H9 (cell line): ENCODE data around the gene FAM13B. TPM values are rescaled to one million over a fixed set of nuclear protein-coding genes. Genes with fewer than 3 reads are reported as not detected.

Source experiments
- DNase-seq: peaks from one replicate; pipeline ENCODE4 v3.0.0-alpha.2; 2017
- H2AFZ ChIP-seq: one replicate; pipeline ENCODE4 v1.6.1; 2013; ENCODE audit warnings: mild to moderate bottlenecking, low read length, control low read depth, moderate library complexity
- H2AK5ac ChIP-seq: 2 replicates; pipeline ENCODE4 v1.6.1; 2013; ENCODE audit warnings: low read length, control low read depth, mixed read lengths; ENCODE audit not compliant: insufficient read length
- H2BK120ac ChIP-seq: one replicate; pipeline ENCODE4 v1.6.1; 2013; ENCODE audit warnings: low read depth, mild to moderate bottlenecking, low read length, control low read depth, inconsistent platforms; ENCODE audit not compliant: poor library complexity, severe bottlenecking
- H2BK12ac ChIP-seq: 2 replicates; pipeline ENCODE4 v1.6.1; 2013; ENCODE audit warnings: low read length, control low read depth, mixed read lengths, low read depth; ENCODE audit not compliant: insufficient read length
- H2BK15ac ChIP-seq: 2 replicates; pipeline ENCODE4 v1.6.1; 2013; ENCODE audit warnings: low read depth, low read length, control low read depth
- H2BK20ac ChIP-seq: one replicate; pipeline ENCODE4 v1.6.1; 2013; ENCODE audit warnings: low read depth, mild to moderate bottlenecking, low read length, control low read depth, inconsistent platforms; ENCODE audit not compliant: poor library complexity, severe bottlenecking
- H2BK5ac ChIP-seq: 2 replicates; pipeline ENCODE4 v1.6.1; 2013; ENCODE audit warnings: low read length, control low read depth, mixed read lengths; ENCODE audit not compliant: insufficient read length
- H3K14ac ChIP-seq: 2 replicates; pipeline ENCODE4 v1.6.1; 2013; ENCODE audit warnings: low read length, control low read depth; ENCODE audit not compliant: insufficient read depth
- H3K18ac ChIP-seq: 2 replicates; pipeline ENCODE4 v1.6.1; 2013; ENCODE audit warnings: low read depth, mild to moderate bottlenecking, mixed read lengths, low read length, control low read depth; ENCODE audit not compliant: insufficient read length
- H3K23ac ChIP-seq: 2 replicates; pipeline ENCODE4 v1.6.1; 2013; ENCODE audit warnings: low read length, control low read depth, mixed read lengths, low read depth; ENCODE audit not compliant: insufficient read length
- H3K23me2 ChIP-seq: 2 replicates; pipeline ENCODE4 v1.6.1; 2013; ENCODE audit warnings: low read depth, mild to moderate bottlenecking, mixed read lengths, low read length, control low read depth; ENCODE audit not compliant: insufficient read length, poor library complexity, severe bottlenecking
- H3K27ac ChIP-seq: 2 replicates; pipeline ENCODE4 v1.5.1; 2013; ENCODE audit warnings: low read length, control low read depth, mixed read lengths, low read depth; ENCODE audit not compliant: insufficient read length
- H3K27me3 ChIP-seq: 2 replicates; pipeline ENCODE4 v1.6.1; 2013; ENCODE audit warnings: low read length, control low read depth, inconsistent platforms; ENCODE audit not compliant: insufficient read depth
- H3K4ac ChIP-seq: 2 replicates; pipeline ENCODE4 v1.6.1; 2013; ENCODE audit warnings: low read depth, mild to moderate bottlenecking, control low read depth, inconsistent platforms, low read length, moderate library complexity
- H3K4me1 ChIP-seq: 2 replicates; pipeline ENCODE4 v1.6.1; 2013; ENCODE audit warnings: low read length, control low read depth, inconsistent platforms; ENCODE audit not compliant: insufficient read depth
- H3K4me2 ChIP-seq: 2 replicates; pipeline ENCODE4 v1.6.1; 2013; ENCODE audit warnings: low read length, control low read depth, mixed read lengths; ENCODE audit not compliant: insufficient read length, insufficient read depth
- H3K56ac ChIP-seq: 2 replicates; pipeline ENCODE4 v1.6.1; 2013; ENCODE audit warnings: low read depth, mild to moderate bottlenecking, mixed read lengths, low read length, control low read depth; ENCODE audit not compliant: insufficient read length
- H3K79me1 ChIP-seq: 2 replicates; pipeline ENCODE4 v1.6.1; 2013; ENCODE audit warnings: low read depth, mild to moderate bottlenecking, moderate library complexity, low read length, control low read depth, inconsistent platforms; ENCODE audit not compliant: insufficient read depth, poor library complexity, severe bottlenecking
- H3K79me2 ChIP-seq: 2 replicates; pipeline ENCODE4 v1.6.1; 2013; ENCODE audit warnings: low read length, control low read depth, inconsistent platforms; ENCODE audit not compliant: insufficient read depth
- H3K9ac ChIP-seq: 2 replicates; pipeline ENCODE4 v1.6.1; 2013; ENCODE audit warnings: low read length, control low read depth, mixed read lengths; ENCODE audit not compliant: insufficient read length; ENCODE audit errors: extremely low read depth
- H3K9me3 ChIP-seq: one replicate; pipeline ENCODE4 v1.6.1; 2013; ENCODE audit warnings: low read depth, low read length, inconsistent platforms; ENCODE audit not compliant: control insufficient read depth
- H3T11ph ChIP-seq: one replicate; pipeline ENCODE4 v1.6.1; 2013; ENCODE audit warnings: mild to moderate bottlenecking, low read length, control low read depth, inconsistent platforms
- H4K20me1 ChIP-seq: one replicate; pipeline ENCODE4 v1.6.1; 2013; ENCODE audit not compliant: control insufficient read depth, insufficient read length, insufficient read depth
- H4K5ac ChIP-seq: 2 replicates; pipeline ENCODE4 v1.6.1; 2013; ENCODE audit warnings: low read depth, mild to moderate bottlenecking, mixed read lengths, low read length, control low read depth; ENCODE audit not compliant: insufficient read length
- H4K8ac ChIP-seq: replicated peaks from 2 replicates; pipeline ENCODE4 v1.6.1; 2013; ENCODE audit warnings: low read length, control low read depth, mixed read lengths, low read depth; ENCODE audit not compliant: insufficient read length
- H4K91ac ChIP-seq: 2 replicates; pipeline ENCODE4 v1.6.1; 2013; ENCODE audit warnings: low read depth, mild to moderate bottlenecking, moderate library complexity, mixed read lengths, low read length, control low read depth; ENCODE audit not compliant: insufficient read length
- H3K27ac Mint-ChIP-seq, 3 experiments: 2 replicates in 2 of 3; 3 replicates in 1 of 3; pipeline ENCODE4 v1.8.0; 2020 to 2021; ENCODE audit warnings: mixed read lengths in 3 of 3, mild to moderate bottlenecking in 1 of 3, moderate library complexity in 1 of 3
- H3K27me3 Mint-ChIP-seq: 2 replicates; pipeline ENCODE4 v1.8.0; 2021; ENCODE audit warnings: low read depth, mild to moderate bottlenecking, moderate library complexity, mixed read lengths
- H3K36me3 Mint-ChIP-seq, 3 experiments: 2 replicates in 2 of 3; 3 replicates in 1 of 3; pipeline ENCODE4 v1.8.0; 2020 to 2021; ENCODE audit warnings: low read depth in 3 of 3, mixed read lengths in 3 of 3; ENCODE audit not compliant: insufficient read depth in 1 of 3
- H3K4me1 Mint-ChIP-seq, 2 experiments: 2 replicates each; pipeline ENCODE4 v1.8.0; 2020; ENCODE audit warnings: mixed read lengths in 2 of 2
- H3K4me3 Mint-ChIP-seq, 2 experiments: 2 replicates in 1 of 2; 3 replicates in 1 of 2; pipeline ENCODE4 v1.8.0; 2020 to 2021; ENCODE audit warnings: mild to moderate bottlenecking in 2 of 2, mixed read lengths in 2 of 2, moderate library complexity in 1 of 2
- H3K9me3 Mint-ChIP-seq, 2 experiments: 2 replicates in 1 of 2; 3 replicates in 1 of 2; pipeline ENCODE4 v1.8.0; 2020; ENCODE audit warnings: mild to moderate bottlenecking in 2 of 2, mixed read lengths in 2 of 2, moderate library complexity in 1 of 2
- CTCF ChIP-seq: fragments of 200-600 bp; sonication (generic); conservative IDR thresholded peaks from 3 replicates; pipeline ENCODE4 v1.8.0; 2021; ENCODE audit warnings: antibody characterized with exemption, mild to moderate bottlenecking
- WGBS: extraction: QIAGEN DNeasy Blood & Tissue Kit; methylation state at CpG from one replicate; pipeline ENCODE4 v1.1.7; 2013; ENCODE audit warnings: missing lambda C conversion rate, low lambda C conversion rate, mixed read lengths; ENCODE audit not compliant: insufficient read length; ENCODE audit errors: extremely low coverage; 5-methylcytosine and 5-hydroxymethylcytosine counted together
- total RNA-seq: library from RNA; stranded (reverse); gene quantifications from 2 replicates; pipeline ENCODE4 v1.2.1, GENCODE V29; 2021

Gene FAM13B
- total RNA-seq, 1 experiment from 2014 or later, result 23.0 TPM

- Histone ChIP-seq H2BK12ac (no peak overlapping the region), H3K79me2 (no peaks in the 10 kb centered on the region), H3K27me3 (no peaks in the 10 kb centered on the region), H3K4me2 (no peak overlapping the region), H4K5ac (no peak overlapping the region), H3K9ac (no peak overlapping the region), H3K9me3 (no peaks in the 10 kb centered on the region), H3T11ph (no peak overlapping the region), H3K27ac (no peak overlapping the region), H3K23ac (no peak overlapping the region), H2BK5ac (no peak overlapping the region), H4K20me1 (no peaks in the 10 kb centered on the region), H3K4ac (no peak overlapping the region), H3K23me2 (no peaks in the 10 kb centered on the region), H2BK20ac (no peak overlapping the region), H2AFZ (no peak overlapping the region), H3K4me1 (no peaks in the 10 kb centered on the region), H3K56ac (no peak overlapping the region), H3K14ac (no peak overlapping the region), H3K18ac (no peak overlapping the region), H2AK5ac (no peak overlapping the region), H4K8ac (no peak overlapping the region), H2BK120ac (no peak overlapping the region), H2BK15ac (no peak overlapping the region), H4K91ac (no peak overlapping the region), H3K79me1 (no peaks in the 10 kb centered on the region)
- no peak for DNase-seq
- WGBS, result no CpG with 5 or more reads among the region's 3 CpGs
- no peaks in the 10 kb centered on the region for H3K4me1 Mint-ChIP-seq
- H3K9me3 Mint-ChIP-seq, result no peaks in the 10 kb centered on the region
- TF ChIP-seq CTCF, result no peak
- no peak overlapping the region for H3K4me3 Mint-ChIP-seq
- H3K36me3 Mint-ChIP-seq, result peaks cover 1 to 11% (median 10%) of the 10 kb centered on the region in 3 experiments; a peak in 5 of 7 replicates
- no peak overlapping the region for H3K27ac Mint-ChIP-seq
- no peaks in the 10 kb centered on the region for H3K27me3 Mint-ChIP-seq
Observed at GRCh38 chr5:137933491-137933911, 99.4 kb downstream of the FAM13B start.
